ENCODE measurements around the gene KLF1.

DNA sequence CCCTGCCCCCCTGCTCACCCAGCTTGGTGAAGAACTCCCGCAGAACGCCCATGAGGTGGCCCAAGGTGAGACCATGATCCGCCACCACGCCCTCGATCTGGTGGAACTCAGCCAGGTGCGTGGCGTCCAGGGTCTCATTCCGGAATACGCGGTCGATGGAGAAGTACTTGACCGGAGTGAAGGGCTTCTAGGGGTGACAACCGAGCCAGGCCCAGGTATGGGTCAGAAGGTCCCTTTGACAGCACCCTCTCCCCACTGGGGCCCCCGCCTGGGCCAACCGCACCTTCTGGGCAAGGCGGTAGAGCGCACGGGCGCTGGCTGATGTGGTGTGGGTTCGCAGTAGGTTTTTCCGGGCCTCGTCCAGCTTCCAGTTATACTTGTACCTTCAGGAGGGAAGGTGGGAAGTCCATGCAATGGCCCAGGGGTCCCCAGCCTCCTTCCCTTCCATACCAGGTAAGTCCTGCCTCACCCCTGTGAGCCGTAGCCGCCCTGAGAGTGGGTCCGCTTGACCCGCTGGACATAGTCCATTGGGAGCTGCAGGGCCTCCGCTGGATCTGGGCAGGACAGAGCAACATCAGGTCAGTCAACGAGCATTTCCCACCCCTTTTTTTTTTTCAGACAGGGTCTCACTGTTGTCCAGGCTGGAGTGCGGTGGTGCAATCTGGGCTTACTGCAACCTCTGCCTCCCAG lies 37.8 kb upstream of the KLF1 start:
- TF ChIP-seq, protein P1, sequence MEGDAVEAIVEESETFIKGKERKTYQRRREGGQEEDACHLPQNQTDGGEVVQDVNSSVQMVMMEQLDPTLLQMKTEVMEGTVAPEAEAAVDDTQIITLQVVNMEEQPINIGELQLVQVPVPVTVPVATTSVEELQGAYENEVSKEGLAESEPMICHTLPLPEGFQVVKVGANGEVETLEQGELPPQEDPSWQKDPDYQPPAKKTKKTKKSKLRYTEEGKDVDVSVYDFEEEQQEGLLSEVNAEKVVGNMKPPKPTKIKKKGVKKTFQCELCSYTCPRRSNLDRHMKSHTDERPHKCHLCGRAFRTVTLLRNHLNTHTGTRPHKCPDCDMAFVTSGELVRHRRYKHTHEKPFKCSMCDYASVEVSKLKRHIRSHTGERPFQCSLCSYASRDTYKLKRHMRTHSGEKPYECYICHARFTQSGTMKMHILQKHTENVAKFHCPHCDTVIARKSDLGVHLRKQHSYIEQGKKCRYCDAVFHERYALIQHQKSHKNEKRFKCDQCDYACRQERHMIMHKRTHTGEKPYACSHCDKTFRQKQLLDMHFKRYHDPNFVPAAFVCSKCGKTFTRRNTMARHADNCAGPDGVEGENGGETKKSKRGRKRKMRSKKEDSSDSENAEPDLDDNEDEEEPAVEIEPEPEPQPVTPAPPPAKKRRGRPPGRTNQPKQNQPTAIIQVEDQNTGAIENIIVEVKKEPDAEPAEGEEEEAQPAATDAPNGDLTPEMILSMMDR (conservative IDR thresholded peaks at IDR 0.05): no peak
- no peak for TF ChIP-seq EZH2 (IDR thresholded peaks at IDR 0.05; ENCODE audit: low read depth)

Measured in PC-9 (cell line).